GM19328 (cell line): ENCODE results near the gene LBP.
"Not testable (repeated sequence)": the region's sequence is repeated elsewhere in the genome, so short reads cannot be mapped to it uniquely, and the experiment has no call there.

Experiments used
- ATAC-seq: cut with Tn5 transposase; IDR thresholded peaks from one replicate; pipeline ENCODE4 v1.9.1; 2021; ENCODE audit warnings: mild to moderate bottlenecking, moderate library complexity; ENCODE audit not compliant: unreplicated experiment

LBP gene, protein sequence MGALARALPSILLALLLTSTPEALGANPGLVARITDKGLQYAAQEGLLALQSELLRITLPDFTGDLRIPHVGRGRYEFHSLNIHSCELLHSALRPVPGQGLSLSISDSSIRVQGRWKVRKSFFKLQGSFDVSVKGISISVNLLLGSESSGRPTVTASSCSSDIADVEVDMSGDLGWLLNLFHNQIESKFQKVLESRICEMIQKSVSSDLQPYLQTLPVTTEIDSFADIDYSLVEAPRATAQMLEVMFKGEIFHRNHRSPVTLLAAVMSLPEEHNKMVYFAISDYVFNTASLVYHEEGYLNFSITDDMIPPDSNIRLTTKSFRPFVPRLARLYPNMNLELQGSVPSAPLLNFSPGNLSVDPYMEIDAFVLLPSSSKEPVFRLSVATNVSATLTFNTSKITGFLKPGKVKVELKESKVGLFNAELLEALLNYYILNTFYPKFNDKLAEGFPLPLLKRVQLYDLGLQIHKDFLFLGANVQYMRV

GRCh38 chr20:38346247-38346651 is at the start of gene LBP:
Gene LBP, plus strand, starts transcription at chr20:38346482. Its CDS starts 35 bp downstream, at chr20:38346517.
- ATAC-seq: no peak

GRCh38 chr20:38297916-38298674 is 48.2 kb upstream of the LBP start:
- no peak for ATAC-seq

- ATAC-seq: no peak
Observed at GRCh38 chr20:38298768-38299288, 47.5 kb upstream of the LBP start.

DNA sequence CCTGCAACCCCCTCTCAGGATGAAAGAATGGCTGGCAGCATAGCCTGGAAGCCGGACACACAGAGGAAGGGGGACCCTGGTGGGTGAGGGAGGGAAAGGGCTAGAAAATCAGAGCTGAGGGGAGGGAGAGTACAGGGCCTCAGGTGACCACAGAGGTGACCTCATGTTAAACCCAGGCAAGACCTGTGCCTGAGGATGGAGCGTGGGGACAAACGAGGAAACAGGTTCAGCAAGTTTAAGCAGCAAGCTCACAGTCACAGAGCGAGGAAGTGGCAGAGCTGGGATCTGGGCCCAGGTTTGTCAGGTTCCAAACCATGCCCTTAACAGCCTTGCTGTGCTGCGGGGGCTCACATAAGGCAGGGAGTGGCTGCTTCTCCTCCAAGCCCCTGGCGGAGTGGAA is 46.3 kb upstream of the LBP start:
- no peak for ATAC-seq

- no peak for ATAC-seq
Observed at GRCh38 chr20:38300438-38300837, 45.8 kb upstream of the LBP start.

- ATAC-seq: no peak
Observed at GRCh38 chr20:38301309-38301708, 45.0 kb upstream of the LBP start.

GRCh38 chr20:38302786-38303185 is 43.5 kb upstream of the LBP start:
- no peak for ATAC-seq

GRCh38 chr20:38303908-38304379 is 42.3 kb upstream of the LBP start, which contains the start of gene BPI:
Gene BPI, plus strand, starts transcription at chr20:38304156. Its CDS starts 68 bp downstream, at chr20:38304224.
- no peak for ATAC-seq

GRCh38 chr20:38304845-38305447 is 41.3 kb upstream of the LBP start:
- ATAC-seq: no peak

DNA sequence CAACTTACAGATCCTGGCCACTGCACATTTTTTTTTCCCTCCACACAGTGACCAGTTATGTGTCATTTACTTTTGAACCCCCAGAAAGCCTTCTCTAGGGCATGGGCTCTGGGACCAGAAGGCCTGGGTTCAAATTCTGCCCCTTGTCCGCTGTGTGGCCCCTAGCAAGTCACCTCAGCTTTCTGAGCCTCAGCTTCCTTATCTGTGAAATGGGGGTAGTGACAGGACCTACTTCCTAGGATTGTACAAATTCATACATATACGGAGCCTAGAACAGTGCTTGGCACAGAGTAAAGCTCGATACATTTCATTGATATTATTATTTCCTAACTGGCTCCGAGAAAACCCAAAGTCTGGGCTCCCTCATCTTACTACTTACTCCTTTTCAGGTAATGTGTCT is 40.7 kb upstream of the LBP start:
- no peak for ATAC-seq

DNA sequence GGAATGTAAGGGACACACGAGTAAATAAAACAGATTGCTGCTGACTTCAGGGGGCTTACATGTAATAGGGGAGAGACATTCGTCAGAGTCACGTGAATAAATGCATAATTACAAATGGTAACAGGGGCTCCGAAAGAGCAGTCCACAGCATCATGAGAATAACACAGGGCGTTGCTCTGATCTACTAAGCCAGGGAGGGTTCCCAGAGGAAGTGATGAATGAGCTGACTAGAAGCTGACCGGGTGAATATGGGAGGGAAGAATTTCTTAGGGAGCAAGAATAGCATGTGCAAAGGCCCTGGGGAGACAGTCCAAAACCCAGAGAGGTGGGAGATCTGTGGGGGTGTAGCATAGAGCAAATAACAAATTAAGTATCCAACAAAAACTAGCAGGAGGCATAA is 39.9 kb upstream of the LBP start:
- ATAC-seq: no peak

GRCh38 chr20:38307371-38308046 is 38.8 kb upstream of the LBP start:
- no peak for ATAC-seq

DNA sequence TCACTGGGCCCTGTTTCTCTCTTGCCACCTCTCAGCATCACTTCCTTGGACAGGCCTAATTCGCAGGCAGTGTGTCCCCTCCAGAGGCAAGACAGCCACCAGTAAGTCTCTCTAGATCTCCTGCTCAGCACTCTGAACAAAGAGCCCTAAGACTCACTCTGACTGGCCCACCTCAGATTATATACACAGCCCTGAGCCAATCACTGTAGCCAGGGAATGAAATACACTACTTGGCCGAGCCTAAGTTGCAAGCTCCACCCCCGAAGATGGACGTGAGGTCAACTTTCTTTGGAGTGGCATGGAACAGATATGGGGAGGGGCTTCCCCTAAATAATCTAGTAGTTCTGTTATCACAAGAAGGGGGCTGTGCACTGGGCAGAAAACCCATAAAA is 38.2 kb upstream of the LBP start:
- no peak for ATAC-seq

DNA sequence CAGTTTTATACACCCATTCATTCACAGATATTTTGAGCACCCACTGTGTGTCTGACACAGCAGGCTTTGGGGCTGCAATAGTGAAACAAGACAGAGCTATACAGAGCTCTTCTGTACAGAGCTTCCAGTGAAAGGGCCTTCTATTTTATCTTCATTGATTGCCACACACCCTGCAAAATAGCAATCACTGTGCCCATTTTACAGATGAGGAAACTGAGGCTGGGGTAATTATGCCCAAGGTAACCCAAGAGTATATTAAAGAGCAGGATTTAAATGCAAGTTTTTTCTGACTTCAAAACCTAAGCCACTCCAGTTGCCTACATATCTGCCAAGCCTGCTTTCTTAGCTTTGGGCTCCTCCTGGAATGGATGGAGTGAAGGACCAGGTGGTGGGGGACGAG is 37.8 kb upstream of the LBP start:
- no peak for ATAC-seq

DNA sequence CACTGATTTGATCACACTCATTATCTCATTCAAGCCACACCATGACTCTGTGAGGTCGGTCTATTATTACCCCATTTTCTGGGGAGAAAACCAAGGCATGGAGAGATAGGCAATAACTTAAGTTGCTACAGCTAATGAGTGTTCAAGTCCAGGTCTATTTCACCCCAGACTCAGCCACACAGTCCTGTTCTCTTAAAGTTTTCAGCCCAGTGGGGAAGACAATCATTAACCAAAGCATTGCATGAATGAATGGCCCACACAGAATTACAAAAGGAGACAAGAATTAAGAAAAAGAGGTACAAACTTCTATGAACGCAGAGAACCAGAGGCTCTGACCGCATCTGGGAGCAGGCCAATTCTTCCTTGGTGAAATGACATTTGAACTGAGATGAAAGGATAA is 35.2 kb upstream of the LBP start:
- ATAC-seq: no peak

DNA sequence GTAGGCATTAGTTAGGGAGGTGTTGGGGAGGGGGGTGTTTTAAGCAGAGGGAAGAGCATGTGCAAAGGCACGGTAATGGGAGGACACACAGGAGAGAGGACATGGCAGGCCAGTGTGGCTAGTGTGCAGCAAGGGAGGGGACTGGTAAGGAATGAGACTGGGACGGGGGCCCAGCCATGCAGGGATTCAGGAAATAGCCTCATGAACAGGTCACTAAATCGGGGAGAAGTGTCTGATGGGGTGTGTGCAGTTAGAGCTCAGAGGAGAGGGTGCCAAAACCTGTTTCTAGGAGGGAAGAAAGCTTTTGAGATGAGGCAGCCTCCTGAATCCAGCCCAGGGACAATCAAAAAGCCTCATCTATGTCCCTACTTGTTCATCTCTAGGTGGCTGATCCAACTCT is 34.8 kb upstream of the LBP start:
- no peak for ATAC-seq

DNA sequence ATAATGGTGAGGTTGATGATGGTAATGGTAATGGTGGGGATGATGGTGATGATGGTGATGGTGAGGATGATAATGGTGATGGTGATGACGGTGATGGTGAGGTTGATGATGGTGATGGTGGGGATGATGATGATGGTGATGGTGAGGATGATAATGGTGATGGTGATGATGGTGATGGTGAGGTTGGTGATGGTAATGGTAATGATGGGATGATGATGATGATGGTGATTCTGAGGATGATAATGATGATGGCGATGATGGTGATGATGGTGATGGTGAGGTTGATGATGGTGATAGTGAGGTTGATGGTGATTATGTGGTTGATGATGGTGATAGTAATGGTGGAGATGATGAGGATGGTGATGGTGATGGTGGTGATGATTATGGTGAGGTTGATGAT is 32.6 kb upstream of the LBP start:
- ATAC-seq: no peak

DNA sequence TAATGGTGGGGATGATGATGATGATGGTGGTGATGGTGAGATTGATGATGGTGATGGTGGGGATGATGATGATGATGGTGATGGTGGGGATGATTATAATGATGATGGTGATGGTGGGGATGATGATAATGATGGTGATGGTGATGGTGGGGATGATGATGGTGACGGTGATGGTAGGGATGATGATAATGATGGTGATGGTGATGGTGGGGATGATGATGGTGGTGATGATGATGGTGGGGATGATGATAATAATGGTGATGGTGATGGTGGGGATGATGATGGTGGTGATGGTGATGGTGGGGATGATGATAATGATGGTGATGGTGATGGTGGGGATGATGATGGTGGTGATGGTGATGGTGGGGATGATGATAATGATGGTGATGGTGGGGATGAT is 31.9 kb upstream of the LBP start:
- not testable (repeated sequence) for ATAC-seq

DNA sequence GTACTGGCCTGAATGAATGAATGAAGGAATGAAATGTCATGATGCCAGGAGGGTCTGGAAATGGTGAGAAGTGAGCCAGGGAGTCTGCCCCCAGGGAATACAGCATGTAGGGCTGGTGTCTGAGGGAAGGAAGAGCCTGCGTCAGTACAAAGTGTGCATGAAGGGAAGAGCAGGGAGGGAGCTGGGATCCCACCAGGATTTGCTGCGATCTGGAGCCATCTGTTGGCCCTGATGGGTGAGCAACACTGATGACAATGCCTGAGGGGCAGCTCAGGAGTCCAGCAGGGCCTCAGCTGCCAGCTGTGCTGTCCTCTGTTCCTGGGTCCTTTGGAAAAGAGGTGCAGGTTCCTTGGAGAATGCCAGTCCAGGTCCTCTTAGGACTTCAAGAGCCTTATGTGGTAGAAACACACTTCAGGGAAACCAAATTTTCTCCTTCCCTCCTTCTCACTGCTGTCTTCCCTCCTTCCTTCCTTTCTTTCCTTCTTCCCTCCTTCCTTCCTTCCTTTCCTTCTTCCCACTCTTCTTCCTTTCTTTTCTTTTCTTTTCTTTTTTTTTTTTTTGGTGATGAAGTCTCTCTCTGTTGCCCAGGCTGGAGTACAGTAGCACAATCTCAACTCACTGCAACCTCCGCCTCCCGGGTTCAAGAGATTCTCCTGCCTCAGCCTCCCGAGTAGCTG is 30.9 kb upstream of the LBP start:
- ATAC-seq: no peak

DNA sequence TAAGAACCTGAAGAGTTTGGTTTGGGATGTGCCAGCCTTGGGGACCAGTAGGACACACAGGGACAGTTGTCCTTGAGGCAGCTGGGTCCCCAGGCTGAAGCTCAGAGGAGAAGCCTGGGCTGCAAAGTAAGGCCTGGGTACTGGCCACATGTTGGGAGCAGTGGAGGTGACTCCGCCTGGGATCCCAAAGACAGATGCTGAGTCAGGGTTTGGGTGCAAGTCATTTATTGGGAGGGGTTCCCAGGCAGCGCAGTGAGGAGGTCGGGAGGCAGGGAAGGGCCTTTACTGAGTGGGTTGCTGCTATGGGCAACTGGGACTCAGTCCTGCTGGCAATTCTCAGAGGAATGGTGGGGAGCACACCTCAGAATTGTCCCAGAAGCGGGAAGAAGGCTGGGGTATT is 29.9 kb upstream of the LBP start:
- ATAC-seq: no peak
